Stimulated activated CD4-positive, alpha-beta T cell treated with anti-CD3 and anti-CD28 coated beads, Interleukin-1b, Interleukin-23, amount 100 ng/mL, for 48 hours (primary cell): ENCODE data around the gene ZNRF2.

Source experiments
- DNase-seq: peaks from one replicate; pipeline ENCODE4 v3.0.0-alpha.2; 2020

Gene ZNRF2

DNA sequence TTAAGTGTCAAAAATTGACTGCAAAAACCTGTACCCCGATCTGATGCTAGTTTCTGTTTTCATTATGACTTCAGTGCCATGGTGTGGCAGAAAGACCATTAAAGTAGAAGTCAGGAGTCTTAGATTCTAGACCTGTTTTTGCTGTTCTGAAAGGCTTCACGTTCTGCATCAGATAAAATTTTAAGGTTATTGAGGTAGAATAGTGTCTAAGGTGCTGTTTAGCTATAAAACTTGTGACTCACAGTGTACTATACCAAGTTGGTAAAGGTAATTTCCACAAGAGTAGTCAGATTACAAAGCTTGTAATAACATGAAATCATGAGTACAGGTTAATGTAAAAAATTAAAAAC is 38.6 kb downstream of the ZNRF2 start:
- DNase-seq, result no peak

DNA sequence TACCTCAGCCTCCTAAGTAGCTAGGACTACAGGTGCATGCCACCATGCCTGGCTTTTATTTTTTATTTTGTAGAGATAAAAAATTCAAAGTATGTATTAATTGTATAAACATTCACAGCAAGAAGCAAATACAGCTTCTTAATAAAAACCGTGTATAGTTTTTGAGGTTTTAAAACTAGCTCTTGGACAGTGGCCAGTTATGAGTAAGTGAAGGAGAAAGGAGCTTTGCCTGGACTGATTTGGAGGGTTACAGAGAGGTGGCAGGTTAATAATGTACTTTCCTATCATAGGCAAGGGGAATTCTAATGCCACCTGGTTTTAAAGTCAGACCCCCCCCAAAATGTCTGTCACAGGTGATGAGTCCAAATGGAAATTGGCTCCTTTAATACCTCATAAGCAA is 43.4 kb downstream of the ZNRF2 start:
- no peak for DNase-seq

DNA sequence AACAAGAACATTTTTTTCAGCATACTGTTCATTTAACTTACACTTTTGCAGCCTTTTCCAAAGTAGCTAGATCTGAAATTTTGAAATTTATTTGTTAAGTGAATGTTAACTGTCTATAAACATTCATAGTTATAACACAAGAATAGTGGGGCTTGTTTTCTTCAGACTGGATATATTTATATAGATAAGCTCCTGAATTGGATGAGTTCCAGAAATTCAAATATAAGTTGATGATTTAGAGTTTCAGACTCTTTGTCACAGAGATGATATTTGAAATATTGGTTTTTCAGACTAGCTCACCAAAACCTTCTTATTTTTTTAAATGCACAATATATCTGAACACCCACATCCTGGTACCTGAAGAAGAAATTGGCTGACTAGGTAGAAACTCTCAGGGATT is 44.0 kb downstream of the ZNRF2 start:
- no peak for DNase-seq

DNA sequence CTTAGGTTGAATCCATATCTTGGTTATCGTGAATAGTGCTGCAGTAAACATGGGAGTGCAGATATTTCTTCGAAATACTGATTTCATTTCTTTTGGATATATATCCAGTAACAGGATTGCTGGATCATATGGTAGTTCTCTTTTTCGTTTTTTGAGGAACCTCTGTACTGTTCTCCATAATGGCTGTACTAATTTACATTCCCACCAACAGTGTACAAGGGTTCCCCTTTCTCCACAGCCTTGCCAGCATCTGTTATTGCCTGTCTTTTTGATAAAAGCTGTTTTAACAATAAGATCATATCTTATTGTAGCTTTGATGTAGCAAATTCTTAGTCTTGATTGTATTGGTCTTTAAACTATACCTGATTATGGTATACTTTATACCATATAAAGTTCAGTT is 45.3 kb downstream of the ZNRF2 start:
- no peak for DNase-seq

DNA sequence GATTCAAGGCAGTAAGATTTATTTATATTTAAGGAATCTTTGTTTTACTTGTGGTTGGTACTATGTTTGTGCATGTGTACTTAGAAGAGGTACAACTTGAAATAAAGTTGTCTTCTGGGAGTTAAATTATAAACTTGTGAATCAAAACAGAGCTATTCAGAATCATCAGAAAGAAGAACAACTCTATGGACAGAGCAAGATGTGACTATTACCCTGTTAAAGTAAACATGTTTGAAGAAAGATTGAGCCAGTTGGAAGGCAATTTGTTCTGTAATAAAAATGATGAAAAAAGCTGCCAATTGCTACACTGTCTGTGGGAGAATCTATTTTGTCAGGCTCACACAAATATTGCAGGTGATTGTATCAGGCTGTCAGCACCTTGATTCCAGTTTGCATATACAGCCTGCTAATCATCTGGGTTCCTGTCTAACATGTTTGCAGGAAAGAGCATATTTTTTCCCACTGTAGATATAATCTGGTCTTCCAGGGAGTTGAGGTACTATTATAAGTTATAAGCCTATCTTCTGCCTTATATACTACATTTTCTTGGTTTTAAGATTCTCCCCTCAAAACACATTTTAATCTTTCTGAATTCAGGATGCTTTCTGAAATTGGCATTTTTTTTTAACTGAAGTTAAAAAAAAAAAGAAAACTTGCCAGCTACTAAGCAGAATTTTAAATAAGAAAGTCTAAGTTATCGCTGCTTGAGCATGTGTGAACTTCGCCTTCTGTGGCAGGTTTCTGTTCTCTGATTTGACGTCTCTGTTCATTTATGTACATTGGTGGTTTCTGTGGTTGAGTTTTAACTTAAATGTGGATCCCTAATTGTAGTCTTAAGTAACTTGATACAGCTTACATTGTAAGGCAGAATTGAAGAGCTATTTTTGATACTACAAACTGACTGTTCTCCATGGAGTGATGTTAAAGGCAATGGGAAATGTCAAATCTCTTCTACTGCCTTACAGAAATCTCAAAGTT is 46.0 kb downstream of the ZNRF2 start:
- DNase-seq, result no peak

DNA sequence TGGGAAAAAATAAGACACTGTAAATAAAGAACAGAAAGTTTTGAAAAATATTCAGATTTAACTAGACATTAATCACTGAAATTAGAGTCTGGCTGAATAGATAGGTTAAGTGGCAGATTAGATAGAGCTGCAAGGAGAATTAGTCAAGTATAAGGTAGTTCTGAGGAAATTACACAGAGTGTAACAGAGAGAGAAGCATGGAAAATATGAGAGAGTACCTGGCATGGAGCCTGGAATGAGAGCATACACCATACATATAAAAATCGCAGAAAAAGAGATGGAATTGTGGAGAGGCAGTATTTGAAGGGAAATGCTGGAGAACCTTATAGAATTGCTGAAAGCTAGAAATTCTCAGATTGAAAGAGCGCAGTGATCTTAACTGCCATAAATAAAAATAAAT is 46.9 kb downstream of the ZNRF2 start:
- DNase-seq, result no peak

DNA sequence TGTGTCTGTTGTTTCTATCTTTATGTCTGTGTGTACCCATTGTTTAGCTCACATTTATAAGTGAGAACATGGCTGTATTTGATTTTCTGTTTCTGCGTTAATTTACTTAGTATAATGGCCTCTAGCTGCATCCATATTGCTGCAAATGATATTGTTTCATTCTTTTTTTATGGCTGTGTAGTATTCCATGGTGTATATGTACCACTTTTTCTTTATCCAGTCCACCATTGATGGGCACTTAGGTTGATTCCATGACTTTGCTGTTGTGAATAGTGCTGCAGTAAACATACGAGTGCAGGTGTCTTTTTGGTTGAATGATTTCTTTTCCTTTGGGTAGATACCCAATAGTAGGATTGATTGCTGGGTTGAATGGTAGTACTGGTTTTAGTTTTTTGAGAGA is 48.2 kb downstream of the ZNRF2 start:
- DNase-seq, result no peak

DNA sequence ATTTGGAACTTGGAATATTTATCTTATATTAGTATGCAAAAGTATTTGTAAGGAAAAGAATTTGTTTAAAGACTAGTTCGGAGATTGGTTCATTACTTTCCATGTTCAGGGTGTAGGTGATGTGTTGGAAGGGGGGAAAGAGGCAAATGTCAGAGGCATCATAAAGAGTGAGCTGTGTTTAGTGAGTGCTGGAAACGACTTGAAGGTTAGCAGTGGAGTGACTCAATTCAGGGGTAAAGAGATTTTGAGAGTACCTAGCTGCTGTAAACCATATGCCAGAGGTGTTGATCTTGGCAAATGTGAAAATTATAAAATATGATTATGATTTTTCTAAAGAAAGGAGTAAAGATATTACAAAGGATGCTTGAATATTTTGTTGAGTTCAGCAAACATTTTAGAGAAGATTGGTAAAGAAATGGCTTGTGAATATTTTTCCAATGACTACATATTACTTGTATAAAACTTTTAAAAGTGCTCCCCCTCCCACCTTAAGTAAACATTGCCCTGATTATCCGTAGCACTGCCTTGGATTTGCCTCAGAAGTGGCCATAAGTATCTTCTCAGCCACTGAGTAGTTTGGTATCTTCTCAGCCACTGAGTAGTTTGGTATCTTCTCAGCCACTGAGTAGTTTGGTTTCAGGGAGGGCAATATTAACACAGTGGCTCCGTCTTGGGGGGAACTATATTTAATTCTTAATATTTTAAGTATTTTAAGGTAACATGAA is 51.5 kb downstream of the ZNRF2 start:
- no peak for DNase-seq

DNA sequence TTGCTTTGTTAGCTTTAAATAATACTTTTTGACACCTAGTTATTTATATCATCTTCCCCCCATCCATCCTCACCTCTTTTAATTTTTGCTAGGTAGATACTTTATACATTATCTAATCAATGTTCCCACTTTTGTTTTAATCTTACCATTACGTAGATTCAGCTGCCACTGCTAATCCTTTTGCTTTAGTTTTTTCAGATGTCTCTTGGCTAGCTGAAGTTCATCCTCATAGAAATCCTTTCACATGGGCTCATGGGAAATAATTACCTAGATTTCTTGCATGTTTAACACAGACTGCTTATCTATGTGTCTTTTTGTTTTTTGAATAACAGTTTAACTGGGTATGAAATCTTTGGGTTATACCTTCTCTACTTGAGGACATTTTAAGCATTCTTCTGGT is 60.1 kb downstream of the ZNRF2 start:
- DNase-seq, result no peak

DNA sequence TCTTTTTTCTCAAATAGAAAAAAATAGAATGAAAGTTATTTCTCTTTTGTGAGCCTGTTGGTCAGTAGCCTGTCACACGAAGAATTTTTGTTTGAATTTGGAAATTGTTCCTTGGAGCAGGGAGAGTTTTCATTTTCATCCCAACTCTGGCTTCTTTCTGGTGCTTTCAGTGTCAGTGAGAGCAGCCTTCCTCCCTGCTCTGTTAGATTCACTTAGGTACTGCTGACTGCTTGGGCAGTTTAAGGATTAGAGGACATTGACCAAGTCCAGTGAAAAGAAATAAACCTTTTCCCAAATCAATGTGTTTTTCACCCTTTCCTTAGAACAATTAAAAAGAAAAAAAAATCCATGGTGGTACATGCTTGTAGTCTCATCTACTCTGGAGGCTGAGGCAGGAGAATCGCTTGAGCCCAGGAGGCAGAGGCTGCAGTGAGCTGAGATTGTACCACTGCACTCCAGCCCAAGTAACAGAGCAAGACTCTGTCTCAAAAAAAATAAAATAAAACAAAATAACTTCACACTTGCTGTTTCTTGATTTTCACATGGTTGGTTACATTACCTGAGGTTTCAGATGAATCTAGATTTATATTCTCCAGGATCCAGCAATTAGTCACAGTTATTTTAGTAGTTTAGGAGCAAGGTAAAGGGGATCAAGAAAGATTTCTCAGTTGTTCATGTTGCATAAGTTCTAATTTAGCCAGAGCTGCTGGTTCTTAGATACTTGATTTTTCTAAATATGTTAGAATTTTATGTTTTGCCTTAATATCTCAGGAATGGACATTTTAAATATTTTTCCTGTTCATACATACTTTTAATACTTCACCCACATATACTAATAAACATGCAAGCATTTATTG is 63.1 kb downstream of the ZNRF2 start:
- DNase-seq, result no peak

DNA sequence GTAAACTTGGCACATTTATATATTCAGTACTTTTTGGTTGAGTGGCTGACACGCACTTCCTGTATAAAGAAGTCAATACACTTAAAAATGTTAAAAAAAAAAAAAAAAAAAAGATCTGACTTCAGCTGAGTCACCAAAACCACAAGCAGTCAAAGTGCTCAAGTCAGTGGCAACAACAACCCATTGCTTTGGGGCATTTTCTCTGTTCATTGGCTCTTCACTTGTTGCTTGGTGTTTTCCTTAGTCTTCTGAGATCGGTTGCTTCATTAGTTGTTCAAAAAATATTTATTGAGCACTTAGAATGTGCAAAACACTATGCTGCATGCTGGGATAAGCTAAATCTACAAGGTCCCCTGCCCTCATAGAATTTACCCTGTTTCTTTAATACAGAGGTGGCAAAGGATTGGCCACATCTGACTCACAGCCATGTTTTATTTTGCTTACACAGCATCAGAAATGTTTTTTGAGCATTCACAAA is 63.7 kb downstream of the ZNRF2 start:
- DNase-seq, result peak; percentile 43

DNA sequence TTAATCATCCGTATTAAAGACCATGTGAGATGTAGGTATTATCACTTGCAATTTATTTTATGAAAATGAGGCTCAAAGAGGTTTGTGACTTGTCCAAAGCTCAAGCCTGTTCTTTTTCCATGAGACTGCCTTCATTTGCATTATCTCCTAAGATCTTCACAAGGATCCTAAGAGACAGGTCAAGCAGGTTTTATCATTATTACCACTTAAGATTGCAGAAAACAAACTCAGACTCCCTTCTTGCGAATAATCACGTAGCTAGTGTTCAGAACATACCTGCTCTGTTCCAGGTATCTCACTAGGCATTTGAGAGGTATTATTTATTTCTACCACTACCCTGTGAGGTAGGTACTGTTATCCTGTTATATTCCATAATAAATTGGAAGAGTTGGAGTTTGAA is 64.8 kb downstream of the ZNRF2 start:
- DNase-seq, result no peak

DNA sequence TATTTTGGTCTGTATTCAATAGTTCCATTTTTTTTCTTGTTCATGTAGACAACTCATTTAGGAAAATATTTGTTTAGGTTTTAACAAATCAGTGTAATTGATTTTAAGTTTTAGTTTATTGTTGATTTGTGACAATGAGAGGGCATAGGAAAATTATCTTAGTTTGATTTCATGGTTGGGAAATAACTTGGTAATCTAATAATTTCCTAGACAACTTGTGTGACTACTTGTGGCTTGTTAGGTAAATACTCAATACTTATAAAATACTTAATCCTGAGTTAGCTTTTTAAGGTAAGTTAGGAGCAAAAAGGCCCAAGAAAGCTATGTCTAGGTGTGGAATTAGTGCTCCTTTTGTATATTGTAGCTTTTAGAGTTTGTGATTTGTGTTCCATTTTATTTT is 65.4 kb downstream of the ZNRF2 start:
- no peak for DNase-seq

DNA sequence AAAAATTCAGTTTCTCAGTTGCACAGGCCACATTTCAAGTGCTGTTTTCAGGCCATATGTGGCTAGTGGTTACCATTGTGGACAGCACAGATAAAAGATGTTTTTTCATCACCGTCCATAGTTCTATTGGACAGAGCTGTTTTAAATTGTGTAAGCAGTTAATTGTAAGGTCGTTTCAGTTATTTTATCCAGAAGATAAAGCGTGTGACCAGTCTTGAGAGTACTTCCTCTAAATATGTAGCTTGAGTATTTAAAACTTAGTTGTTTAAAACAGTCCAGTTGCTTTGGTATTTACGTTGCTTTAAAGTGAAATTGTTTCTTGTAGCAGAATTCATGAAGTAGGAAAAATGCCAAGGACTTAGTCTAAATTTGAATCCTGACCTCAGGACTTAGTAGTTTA is 66.9 kb downstream of the ZNRF2 start:
- DNase-seq, result no peak

DNA sequence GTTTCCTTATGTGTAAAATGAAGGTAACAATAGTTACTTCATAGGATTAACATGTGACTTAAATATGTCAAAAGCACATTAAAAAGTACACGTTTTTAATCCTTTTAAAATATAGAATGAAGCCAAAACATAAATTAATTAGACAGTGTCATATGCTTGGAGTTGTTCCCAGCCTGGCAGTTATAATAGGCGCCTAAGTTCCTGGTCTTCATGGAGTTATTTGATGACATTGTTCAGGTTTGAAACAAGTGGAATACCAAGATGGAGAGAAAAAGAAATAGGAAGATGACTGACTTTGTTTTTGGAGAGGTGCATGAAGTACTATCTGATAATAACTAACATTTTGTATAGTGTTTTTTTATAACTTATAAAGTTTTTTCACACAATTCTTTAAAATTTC is 67.3 kb downstream of the ZNRF2 start:
- DNase-seq, result no peak

DNA sequence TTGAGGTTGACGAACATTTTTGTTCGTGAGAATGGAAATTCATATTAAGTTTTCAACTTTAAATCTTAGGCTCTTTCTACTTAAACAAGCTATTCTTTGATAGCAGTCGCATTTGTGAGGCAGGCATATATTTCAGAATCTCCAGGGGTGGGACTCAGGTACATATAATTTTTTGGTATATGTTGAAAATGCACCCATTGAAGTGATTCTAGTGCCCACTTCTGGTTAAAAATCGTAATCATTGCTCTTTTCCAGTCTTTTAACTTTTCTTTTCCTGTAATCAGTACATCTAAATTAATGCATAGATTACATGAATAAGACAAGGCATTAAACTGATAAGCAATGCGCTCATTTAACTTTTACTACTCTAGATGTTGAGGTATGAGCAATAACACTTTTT is 67.8 kb downstream of the ZNRF2 start:
- no peak for DNase-seq

DNA sequence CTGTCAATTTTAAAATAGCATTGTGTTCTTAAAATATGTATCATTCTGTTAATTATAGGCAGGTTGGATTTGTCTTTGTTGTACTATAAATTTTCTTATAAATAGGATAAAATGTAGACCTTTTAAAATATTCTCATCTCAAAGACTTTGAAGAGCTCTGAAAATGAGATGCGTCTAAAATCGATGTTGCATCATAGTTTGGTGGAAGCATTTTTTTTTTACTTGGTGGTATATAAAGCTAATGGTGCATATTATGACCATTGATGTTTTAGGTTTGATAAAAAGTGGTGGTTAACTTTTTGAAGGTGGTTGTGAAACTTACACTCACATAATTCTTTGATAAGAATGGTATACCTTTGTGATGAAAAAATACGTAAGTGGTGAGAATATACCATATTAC is 69.1 kb downstream of the ZNRF2 start:
- no peak for DNase-seq

DNA sequence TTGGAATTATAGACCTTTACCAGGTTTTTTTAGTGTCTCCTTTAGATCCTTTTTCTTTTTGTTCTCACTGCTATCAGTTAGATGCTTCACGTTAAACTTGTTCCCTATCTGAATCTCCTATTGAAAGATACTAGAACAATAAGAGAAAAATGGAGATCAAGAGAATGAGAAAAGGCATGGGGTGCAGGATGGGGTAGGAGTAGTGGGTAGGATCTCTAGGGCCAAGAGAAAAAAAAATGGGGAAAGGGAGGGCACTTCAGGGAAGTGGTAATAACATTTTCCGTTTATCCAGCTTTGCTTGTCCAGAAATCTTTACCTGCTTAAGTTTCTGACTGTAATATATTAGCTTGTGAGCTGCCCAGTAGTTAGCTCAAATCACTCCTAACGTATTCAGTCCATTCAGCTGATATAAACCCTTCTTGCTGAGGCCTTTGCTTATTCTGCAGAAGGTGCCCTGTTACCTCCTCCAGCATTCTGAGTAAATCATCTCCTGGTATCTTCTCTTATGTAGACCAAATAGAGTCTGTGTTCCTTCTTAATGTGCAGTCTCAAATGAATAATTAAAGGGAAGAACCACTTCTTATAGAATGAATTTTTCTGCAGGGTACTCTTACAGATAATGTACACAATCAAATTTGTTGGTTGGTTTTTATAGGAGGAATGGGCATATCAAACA is 69.7 kb downstream of the ZNRF2 start:
- no peak for DNase-seq

DNA sequence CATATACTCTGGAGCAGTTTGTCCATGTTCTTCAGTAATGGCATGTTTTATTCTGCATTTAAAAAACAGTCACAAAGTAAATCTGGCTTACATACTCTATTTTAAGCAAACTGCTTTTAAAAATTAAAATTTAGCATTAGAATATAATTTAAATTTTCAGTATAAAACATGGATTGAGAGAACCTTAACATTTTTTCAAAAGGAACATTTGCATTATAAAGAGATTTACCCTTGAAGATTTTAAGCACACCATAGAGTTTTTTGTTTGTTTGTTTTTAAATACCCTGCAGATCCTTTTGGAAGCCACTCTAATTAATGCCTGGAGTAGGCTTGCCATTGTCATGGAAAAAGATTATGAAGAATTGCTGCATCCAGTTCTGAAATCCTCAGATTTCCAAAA is 70.4 kb downstream of the ZNRF2 start:
- DNase-seq, result no peak

DNA sequence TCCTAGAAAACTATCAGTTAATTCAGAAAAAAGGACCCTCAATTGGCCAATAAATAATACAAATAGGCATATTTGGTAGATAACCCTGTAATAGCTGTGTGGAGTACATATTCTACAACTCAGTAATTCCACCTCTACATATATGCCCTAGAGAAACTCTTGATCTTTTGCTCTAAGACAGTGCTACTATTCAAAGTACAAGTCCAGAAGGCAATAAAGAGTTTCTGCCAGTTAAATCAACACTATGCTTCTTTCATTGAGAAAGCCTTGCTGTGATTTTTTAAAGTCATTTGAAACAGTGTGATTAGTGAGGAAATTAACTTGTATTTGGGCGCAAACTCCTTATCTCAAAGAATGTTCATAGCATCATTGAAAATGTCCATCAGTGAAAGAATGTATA is 75.6 kb downstream of the ZNRF2 start:
- DNase-seq, result no peak

DNA sequence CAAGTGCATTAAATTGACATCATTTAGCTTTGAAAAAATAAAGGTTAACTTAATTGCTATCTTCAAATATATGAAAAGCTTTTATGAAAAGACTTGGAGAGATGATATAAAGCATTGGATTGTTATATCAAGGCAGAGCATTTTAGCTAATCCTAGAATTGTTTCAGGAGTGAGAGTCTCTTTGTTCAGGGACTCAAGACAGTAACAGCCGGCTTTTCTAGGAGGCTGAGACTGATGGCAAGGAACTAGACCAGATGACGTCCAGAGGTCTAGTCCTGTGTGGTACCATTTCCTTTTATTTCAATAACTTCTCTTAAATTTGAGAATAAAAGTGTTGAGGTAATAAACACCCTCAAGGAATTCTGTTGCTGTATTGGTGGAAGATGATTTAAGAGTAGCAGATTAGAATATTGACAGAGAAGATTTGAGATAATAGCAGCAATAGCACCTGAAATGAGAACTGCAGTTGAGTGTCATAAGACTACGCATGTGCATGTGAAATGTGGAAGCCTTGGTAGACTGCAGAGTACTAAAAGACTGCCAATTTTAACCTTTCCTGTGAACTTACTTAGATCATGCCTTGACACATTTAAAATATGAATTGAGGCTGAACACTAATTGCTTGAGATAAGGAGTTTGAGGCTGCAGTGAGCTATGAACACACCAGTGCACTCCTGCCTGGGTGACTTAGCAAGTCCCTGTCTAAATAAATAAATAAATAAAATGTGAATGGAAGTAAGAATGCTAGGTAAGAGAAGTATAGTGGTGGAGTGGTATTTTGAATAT is 79.6 kb downstream of the ZNRF2 start:
- no peak for DNase-seq

DNA sequence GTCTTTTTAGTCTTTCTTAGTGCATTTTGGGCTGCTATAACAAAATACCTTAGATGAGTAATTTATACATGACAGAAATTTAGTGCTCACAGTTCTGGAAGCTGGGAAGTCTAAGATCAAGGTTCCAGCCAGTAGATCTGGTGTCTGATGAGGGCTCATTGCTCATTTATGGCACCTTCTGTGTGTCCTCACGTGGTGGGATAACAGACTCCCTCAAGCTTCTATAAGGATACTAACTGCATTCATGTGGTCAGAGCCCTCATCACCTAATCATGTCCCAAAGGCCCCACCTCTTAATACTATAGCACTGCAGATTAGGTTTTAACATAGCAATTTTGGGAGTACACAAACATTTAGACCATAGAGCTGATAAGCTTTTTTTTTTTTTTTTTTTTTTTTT is 80.4 kb downstream of the ZNRF2 start:
- DNase-seq, result no peak
